ENCODE measurements around the gene SPDYE18.
"Not testable (repeated sequence)": the region's sequence is repeated elsewhere in the genome, so short reads cannot be mapped to it uniquely, and the experiment has no call there.

SPDYE18 gene

GRCh38 chr7:77062557-77062956 is at the start of gene SPDYE18:
SPDYE18 (minus strand) TSS chr7:77062558; CDS start chr7:77060512, 2,046 bp downstream.
- not testable (repeated sequence) for DNase-seq

- not testable (repeated sequence) for DNase-seq
Measured at GRCh38 chr7:77108362-77108761, 46.0 kb upstream of the SPDYE18 start.

GRCh38 chr7:77107659-77108058 is 45.3 kb upstream of the SPDYE18 start:
- peak; percentile 61 for DNase-seq

- not testable (repeated sequence) for DNase-seq
Measured at GRCh38 chr7:77105904-77106303, 43.5 kb upstream of the SPDYE18 start.

- DNase-seq = not testable (repeated sequence)
Measured at GRCh38 chr7:77102671-77103070, 40.3 kb upstream of the SPDYE18 start.

GRCh38 chr7:77101187-77101586 is 38.8 kb upstream of the SPDYE18 start:
- DNase-seq = not testable (repeated sequence)

- not testable (repeated sequence) for DNase-seq
Measured at GRCh38 chr7:77100501-77100900, 38.1 kb upstream of the SPDYE18 start.

- DNase-seq = not testable (repeated sequence)
Measured at GRCh38 chr7:77092301-77092700, 29.9 kb upstream of the SPDYE18 start.

- DNase-seq = not testable (repeated sequence)
Measured at GRCh38 chr7:77082192-77082591, 19.8 kb upstream of the SPDYE18 start.

- DNase-seq = not testable (repeated sequence)
Measured at GRCh38 chr7:77080236-77080635, 17.9 kb upstream of the SPDYE18 start.

- not testable (repeated sequence) for DNase-seq
Measured at GRCh38 chr7:77079624-77080023, 17.3 kb upstream of the SPDYE18 start.

- not testable (repeated sequence) for DNase-seq
Measured at GRCh38 chr7:77079112-77079511, 16.8 kb upstream of the SPDYE18 start.

- not testable (repeated sequence) for DNase-seq
Measured at GRCh38 chr7:77077060-77077459, 14.7 kb upstream of the SPDYE18 start.

- not testable (repeated sequence) for DNase-seq
Measured at GRCh38 chr7:77074786-77075396, 12.5 kb upstream of the SPDYE18 start.

- not testable (repeated sequence) for DNase-seq
Measured at GRCh38 chr7:77071108-77071507, 8.8 kb upstream of the SPDYE18 start.

- DNase-seq = not testable (repeated sequence)
Measured at GRCh38 chr7:77065869-77066268, 3.5 kb upstream of the SPDYE18 start.

GRCh38 chr7:77063732-77064131 is 1.4 kb upstream of the SPDYE18 start:
- not testable (repeated sequence) for DNase-seq

- not testable (repeated sequence) for DNase-seq
Measured at GRCh38 chr7:77032261-77032660, 30.1 kb downstream of the SPDYE18 start, which contains the start of gene SPDYE17. SPDYE17 (minus strand) TSS chr7:77032361; CDS start chr7:77030570, 1,791 bp downstream.

GRCh38 chr7:77026349-77026748 is 36.0 kb downstream of the SPDYE18 start:
- DNase-seq = not testable (repeated sequence)

GRCh38 chr7:77010074-77010680 is 52.2 kb downstream of the SPDYE18 start:
- DNase-seq = peak; percentile 64

GRCh38 chr7:77008000-77008399 is 54.4 kb downstream of the SPDYE18 start:
- DNase-seq = peak; percentile 10

GRCh38 chr7:77006127-77007110 is 55.9 kb downstream of the SPDYE18 start:
- DNase-seq = not testable (repeated sequence)

GRCh38 chr7:77005461-77006057 is 56.8 kb downstream of the SPDYE18 start:
- DNase-seq = not testable (repeated sequence)

All from NCI-H2171 treated with DMSO at 0.1 percent for 48 hours (cell line).